Breast epithelium (tissue), 3 donors: ENCODE data around the gene LEMD1.

Experiments
- POLR2A ChIP-seq: fragments of 450-650 bp; IDR thresholded peaks from one replicate; pipeline ENCODE4 v1.6.1; 2016; ENCODE audit warnings: antibody characterized with exemption, mild to moderate bottlenecking, moderate library complexity
- POLR2AphosphoS5 ChIP-seq, 3 donors: sonication (generic); formaldehyde crosslinking; IDR thresholded peaks; one replicate each; pipeline ENCODE4 v1.6.1; 2017; ENCODE audit warnings: antibody characterized with exemption in 3 of 3
- TF ChIP-seq, protein P1 (sequence below), 3 donors: fragments of 450-650 bp; IDR thresholded peaks; one replicate each; pipeline ENCODE4 v1.5.1; 2016 to 2017; ENCODE audit warnings: antibody characterized with exemption in 3 of 3, mild to moderate bottlenecking in 3 of 3, moderate library complexity in 3 of 3

DNA sequence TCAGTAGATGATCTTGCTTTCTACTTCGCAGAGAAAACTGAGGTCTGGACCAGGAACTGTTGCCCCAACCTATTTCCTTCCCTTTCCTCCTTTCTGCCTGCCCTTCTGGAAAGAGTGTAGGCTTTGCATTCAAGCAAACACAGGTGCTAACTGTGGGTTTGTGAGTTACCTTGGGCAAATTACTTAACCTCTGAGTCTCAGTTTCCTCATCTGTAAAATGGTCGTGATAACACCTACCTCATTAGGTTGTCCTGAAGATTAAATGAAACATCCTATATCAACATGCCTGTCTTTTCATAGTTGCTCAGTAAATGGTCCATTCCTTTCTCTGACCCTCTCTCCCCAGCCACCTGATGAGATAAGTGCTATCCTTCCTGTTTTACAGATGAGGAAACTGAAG lies 43.5 kb upstream of the LEMD1 start:
- TF ChIP-seq POLR2A (no peak), POLR2AphosphoS5 (IDR thresholded peaks at IDR 0.05) (no peak)
- TF ChIP-seq, protein P1, sequence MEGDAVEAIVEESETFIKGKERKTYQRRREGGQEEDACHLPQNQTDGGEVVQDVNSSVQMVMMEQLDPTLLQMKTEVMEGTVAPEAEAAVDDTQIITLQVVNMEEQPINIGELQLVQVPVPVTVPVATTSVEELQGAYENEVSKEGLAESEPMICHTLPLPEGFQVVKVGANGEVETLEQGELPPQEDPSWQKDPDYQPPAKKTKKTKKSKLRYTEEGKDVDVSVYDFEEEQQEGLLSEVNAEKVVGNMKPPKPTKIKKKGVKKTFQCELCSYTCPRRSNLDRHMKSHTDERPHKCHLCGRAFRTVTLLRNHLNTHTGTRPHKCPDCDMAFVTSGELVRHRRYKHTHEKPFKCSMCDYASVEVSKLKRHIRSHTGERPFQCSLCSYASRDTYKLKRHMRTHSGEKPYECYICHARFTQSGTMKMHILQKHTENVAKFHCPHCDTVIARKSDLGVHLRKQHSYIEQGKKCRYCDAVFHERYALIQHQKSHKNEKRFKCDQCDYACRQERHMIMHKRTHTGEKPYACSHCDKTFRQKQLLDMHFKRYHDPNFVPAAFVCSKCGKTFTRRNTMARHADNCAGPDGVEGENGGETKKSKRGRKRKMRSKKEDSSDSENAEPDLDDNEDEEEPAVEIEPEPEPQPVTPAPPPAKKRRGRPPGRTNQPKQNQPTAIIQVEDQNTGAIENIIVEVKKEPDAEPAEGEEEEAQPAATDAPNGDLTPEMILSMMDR (IDR thresholded peaks at IDR 0.05): no peak
